ENCODE measurements around the gene SMIM22.

Gene SMIM22

DNA sequence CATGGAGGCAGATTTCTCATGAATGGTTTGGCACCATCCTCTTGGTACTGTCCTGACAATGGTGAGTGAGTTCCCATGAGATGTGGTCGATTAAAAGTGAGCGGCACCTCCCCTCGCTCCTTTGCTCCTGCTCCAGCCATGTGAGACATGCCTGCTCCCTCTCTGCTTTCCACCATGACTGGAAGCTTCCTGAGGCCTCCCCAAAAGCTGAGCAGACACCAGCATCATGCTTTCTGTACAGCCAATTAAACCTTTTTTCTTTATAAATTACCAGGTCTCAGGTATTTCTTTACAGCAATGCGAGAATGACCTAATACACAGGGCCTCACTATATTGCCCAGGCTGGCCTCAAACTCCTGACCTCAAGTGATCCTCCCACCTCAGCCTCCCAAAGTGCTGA lies 40.3 kb upstream of the SMIM22 start:
- H3K4me3 ChIP-seq (ENCODE audit: low read length in 2 of 2) = no peak overlapping the region
- no peaks in the 10 kb centered on the region for H3K4me1 ChIP-seq (ENCODE audit: control insufficient read depth in 2 of 2, insufficient read depth in 2 of 2, low read length in 2 of 2)
- H3K27ac ChIP-seq (ENCODE audit: low read depth in 2 of 2, low read length in 2 of 2) = no peak overlapping the region
- peaks cover 29 to 56% of the 10 kb centered on the region in 2 donors for H3K36me3 ChIP-seq (ENCODE audit: control insufficient read depth in 2 of 2, insufficient read depth in 2 of 2, low read length in 2 of 2)
- no peaks in the 10 kb centered on the region for H3K27me3 ChIP-seq (ENCODE audit: control insufficient read depth in 2 of 2, insufficient read depth in 2 of 2, low read length in 2 of 2)
- peaks cover 0 to 2% of the 10 kb centered on the region in 2 donors for H3K9me3 ChIP-seq (ENCODE audit: control insufficient read depth in 2 of 2, low read length in 2 of 2)
- H3K9ac ChIP-seq (ENCODE audit: low read depth in 1 of 2, low read length in 2 of 2) = no peak overlapping the region

DNA sequence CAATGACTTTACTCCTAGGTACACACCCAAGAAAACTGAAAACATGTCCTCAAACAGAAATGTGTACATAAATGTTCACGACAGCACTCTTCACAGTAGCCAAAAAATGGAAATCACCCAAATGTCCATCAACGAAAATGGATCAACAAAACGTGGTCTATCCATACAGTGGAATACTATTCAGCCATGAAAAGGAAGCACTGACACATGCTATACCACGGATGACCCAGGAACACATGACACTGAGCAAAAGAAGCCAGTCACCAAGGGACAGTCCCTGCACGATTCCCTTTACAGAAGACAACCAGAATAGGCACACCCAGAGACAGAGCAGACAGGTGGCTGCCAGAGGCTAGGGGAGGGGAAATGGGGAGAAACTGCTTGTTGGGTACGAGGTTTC lies 39.5 kb upstream of the SMIM22 start:
- Histone ChIP-seq H3K4me1 (ENCODE audit: control insufficient read depth in 2 of 2, insufficient read depth in 2 of 2, low read length in 2 of 2) (no peaks in the 10 kb centered on the region), H3K4me3 (ENCODE audit: low read length in 2 of 2) (no peak overlapping the region), H3K36me3 (ENCODE audit: control insufficient read depth in 2 of 2, insufficient read depth in 2 of 2, low read length in 2 of 2) (peaks cover 37 to 64% of the 10 kb centered on the region in 2 donors), H3K27ac (ENCODE audit: low read depth in 2 of 2, low read length in 2 of 2) (no peak overlapping the region), H3K9me3 (ENCODE audit: control insufficient read depth in 2 of 2, low read length in 2 of 2) (peaks cover 0 to 2% of the 10 kb centered on the region in 2 donors), H3K9ac (ENCODE audit: low read depth in 1 of 2, low read length in 2 of 2) (no peak overlapping the region), H3K27me3 (ENCODE audit: control insufficient read depth in 2 of 2, insufficient read depth in 2 of 2, low read length in 2 of 2) (no peaks in the 10 kb centered on the region)

DNA sequence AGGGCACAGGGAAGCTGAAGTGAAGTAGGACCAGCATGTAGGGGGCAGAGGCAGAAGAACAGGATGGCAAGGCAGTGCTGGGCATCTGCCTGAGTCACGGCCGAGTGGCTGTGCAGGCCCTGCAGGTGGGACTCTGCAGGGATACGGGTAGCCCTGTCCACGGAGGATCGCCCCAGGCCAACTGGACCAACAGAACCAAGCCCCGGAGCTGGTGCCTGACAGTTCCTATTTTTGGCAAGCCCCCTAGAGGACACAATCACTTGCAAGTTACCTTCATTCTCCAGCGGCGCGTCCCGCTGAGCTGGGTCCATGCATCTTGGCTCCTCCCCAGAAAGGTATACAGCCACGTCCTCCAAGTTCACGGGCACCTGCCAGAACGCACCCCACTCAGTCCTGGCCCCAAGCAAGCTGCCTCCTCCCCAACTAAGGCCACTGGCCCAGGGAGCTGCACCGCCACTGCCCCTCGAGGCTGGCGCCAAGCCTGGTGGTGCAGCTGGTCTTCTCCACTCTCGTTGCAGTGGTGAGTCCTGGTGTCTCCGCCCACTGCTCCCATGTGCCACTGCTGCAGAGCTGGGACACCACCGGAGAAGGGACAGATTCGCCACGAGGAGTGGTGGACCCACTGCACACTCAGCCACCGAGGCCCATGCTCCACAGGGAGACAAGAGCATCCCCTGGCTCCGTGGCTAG lies 34.8 kb upstream of the SMIM22 start:
- Histone ChIP-seq H3K36me3 (ENCODE audit: control insufficient read depth in 2 of 2, insufficient read depth in 2 of 2, low read length in 2 of 2) (peaks cover 27 to 57% of the 10 kb centered on the region in 2 donors), H3K9me3 (ENCODE audit: control insufficient read depth in 2 of 2, low read length in 2 of 2) (peaks cover 0 to 2% of the 10 kb centered on the region in 2 donors), H3K4me3 (ENCODE audit: low read length in 2 of 2) (no peak overlapping the region), H3K27ac (ENCODE audit: low read depth in 2 of 2, low read length in 2 of 2) (no peak overlapping the region), H3K27me3 (ENCODE audit: control insufficient read depth in 2 of 2, insufficient read depth in 2 of 2, low read length in 2 of 2) (no peaks in the 10 kb centered on the region), H3K9ac (ENCODE audit: low read depth in 1 of 2, low read length in 2 of 2) (no peak overlapping the region), H3K4me1 (ENCODE audit: control insufficient read depth in 2 of 2, insufficient read depth in 2 of 2, low read length in 2 of 2) (no peaks in the 10 kb centered on the region)

DNA sequence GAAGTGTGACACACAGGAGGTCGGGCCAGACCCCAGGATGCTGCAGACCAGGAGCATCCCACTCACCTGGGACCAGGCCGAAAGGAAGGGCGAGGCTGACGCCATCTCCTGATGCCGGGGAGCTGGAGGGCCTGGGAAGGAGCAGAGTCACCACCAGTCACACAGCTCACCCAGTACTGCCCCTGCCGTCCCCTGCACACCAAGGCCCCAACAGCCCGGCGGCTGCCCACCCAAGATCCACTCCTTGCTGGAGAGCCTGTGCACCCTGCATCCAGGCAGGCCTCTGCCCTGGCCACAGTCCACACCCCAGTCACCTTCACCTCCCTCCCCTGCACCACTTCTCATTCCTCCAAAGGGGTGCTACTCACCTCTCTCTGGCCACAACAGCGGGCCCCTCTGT lies 33.0 kb upstream of the SMIM22 start:
- Histone ChIP-seq H3K27ac (ENCODE audit: low read depth in 2 of 2, low read length in 2 of 2) (no peak overlapping the region), H3K9ac (ENCODE audit: low read depth in 1 of 2, low read length in 2 of 2) (no peak overlapping the region), H3K9me3 (ENCODE audit: control insufficient read depth in 2 of 2, low read length in 2 of 2) (no peaks in the 10 kb centered on the region), H3K4me1 (ENCODE audit: control insufficient read depth in 2 of 2, insufficient read depth in 2 of 2, low read length in 2 of 2) (peaks cover 5 to 9% of the 10 kb centered on the region in 2 donors), H3K27me3 (ENCODE audit: control insufficient read depth in 2 of 2, insufficient read depth in 2 of 2, low read length in 2 of 2) (no peaks in the 10 kb centered on the region), H3K4me3 (ENCODE audit: low read length in 2 of 2) (no peak overlapping the region), H3K36me3 (ENCODE audit: control insufficient read depth in 2 of 2, insufficient read depth in 2 of 2, low read length in 2 of 2) (peaks cover 24 to 53% of the 10 kb centered on the region in 2 donors)

DNA sequence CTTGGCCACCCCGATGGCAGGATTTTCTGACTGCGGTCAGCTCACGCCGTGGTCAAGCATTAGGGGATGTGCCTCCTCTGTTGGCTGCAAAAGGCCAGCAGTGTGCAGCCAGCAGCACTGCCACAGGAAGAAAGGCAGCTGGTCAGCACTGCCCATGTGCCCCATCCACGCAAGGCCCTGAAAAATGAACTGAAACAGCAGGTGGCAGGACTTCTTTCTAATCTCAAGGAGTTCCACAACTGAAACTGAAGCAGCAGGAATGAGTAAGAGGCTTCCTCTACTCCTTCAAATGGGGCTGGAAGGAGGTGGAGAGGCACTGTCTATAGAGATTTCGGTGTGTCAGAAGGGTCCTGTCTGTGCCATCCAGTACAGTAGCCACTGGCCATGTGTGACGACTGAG lies 31.4 kb upstream of the SMIM22 start:
- peaks cover 24 to 45% of the 10 kb centered on the region in 2 donors for H3K36me3 ChIP-seq (ENCODE audit: control insufficient read depth in 2 of 2, insufficient read depth in 2 of 2, low read length in 2 of 2)
- H3K9ac ChIP-seq (ENCODE audit: low read depth in 1 of 2, low read length in 2 of 2) = no peak overlapping the region
- no peak overlapping the region for H3K27ac ChIP-seq (ENCODE audit: low read depth in 2 of 2, low read length in 2 of 2)
- peaks cover 14 to 19% of the 10 kb centered on the region in 2 donors for H3K4me1 ChIP-seq (ENCODE audit: control insufficient read depth in 2 of 2, insufficient read depth in 2 of 2, low read length in 2 of 2)
- H3K9me3 ChIP-seq (ENCODE audit: control insufficient read depth in 2 of 2, low read length in 2 of 2) = no peaks in the 10 kb centered on the region
- no peaks in the 10 kb centered on the region for H3K27me3 ChIP-seq (ENCODE audit: control insufficient read depth in 2 of 2, insufficient read depth in 2 of 2, low read length in 2 of 2)
- no peak overlapping the region for H3K4me3 ChIP-seq (ENCODE audit: low read length in 2 of 2)

DNA sequence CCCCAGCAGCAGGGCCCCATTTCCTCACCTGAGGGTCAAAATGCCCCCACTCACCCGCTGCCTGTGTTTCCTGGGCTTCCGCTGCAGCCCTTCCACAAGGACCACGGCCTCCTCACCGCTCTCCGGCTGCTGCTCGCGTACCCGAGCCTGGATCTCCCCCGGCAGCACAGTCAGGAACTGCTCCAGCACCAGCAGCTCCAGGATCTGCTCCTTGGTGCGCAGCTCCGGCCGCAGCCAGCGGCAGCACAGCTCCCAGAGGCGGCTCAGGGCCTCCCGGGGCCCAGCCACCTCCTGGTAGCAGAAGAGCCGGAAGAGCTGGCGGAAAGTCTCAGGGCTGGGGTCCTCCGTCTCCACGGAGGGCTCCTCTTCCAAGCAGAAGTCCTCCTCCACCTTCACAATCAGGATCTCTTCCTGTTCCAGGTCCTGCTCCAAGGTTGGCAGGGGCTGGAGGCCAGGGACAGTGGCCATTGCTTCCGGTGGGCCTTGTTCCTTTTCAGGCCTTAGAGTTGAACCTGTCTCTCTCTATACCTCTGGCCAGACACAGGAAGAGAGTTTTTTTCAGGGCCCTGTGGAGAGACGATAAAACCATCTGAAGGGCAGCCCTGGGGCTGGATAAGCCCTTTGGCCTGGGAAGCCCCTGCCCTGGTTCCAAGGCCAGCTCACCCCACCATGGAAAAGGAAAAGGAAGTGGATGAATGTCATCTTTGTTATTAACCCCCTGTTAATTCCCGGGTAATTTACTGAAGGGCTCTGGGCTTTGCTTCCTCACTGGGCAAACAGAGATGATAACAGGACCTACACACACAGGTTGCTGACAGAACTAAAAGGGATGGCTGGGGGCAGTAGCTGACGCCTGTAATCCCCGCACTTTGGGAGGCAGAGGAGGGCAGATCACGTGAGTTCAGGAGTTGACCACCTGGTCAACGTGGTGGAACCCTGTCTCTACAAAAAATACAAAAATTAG lies 29.4 kb upstream of the SMIM22 start:
- peak overlapping the region; percentile 84 to 87 for H3K9ac ChIP-seq (ENCODE audit: low read depth in 1 of 2, low read length in 2 of 2)
- H3K36me3 ChIP-seq (ENCODE audit: control insufficient read depth in 2 of 2, insufficient read depth in 2 of 2, low read length in 2 of 2) = peaks cover 12 to 28% of the 10 kb centered on the region in 2 donors
- H3K27me3 ChIP-seq (ENCODE audit: control insufficient read depth in 2 of 2, insufficient read depth in 2 of 2, low read length in 2 of 2) = no peaks in the 10 kb centered on the region
- no peaks in the 10 kb centered on the region for H3K9me3 ChIP-seq (ENCODE audit: control insufficient read depth in 2 of 2, low read length in 2 of 2)
- H3K27ac ChIP-seq (ENCODE audit: low read depth in 2 of 2, low read length in 2 of 2) = no peak overlapping the region
- peaks cover 20 to 24% of the 10 kb centered on the region in 2 donors for H3K4me1 ChIP-seq (ENCODE audit: control insufficient read depth in 2 of 2, insufficient read depth in 2 of 2, low read length in 2 of 2)
- H3K4me3 ChIP-seq (ENCODE audit: low read length in 2 of 2) = peak overlapping the region; percentile 73 to 96

DNA sequence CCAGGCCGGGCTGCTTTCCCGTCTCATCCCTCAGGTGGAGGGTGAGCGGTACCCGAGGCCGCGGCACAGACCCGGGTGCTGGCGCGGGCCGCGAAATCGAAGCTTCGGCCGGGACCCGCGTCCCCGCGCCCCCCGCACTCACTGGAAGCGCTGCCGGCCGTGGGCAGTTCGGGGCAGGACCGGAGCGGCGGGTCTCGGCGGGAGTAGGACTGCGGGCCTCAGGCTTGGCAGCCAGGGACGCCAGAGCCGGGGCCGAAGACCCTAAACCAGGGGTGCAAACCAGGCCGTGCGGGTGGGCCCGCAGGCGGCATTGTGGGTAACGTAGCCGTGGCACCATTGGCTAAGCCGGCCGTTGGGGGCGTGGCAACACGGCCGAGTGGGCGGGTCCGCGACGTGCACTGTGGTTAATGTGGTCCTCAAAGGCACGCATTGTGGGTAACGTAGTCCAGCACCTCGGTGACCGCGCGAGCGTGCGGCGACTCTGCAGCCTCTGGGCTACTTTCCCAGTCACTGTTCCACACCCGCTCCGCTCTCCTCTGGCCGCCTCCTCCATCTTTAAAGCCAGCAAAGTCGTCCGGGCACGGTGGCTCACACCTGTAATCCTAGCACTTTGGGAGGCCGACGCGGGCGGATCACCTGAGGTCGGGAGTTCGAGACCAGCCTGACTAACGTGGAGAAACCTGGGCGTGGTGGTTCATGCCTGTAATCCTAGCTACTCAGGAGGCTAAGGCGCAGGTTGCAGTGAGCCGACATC lies 28.1 kb upstream of the SMIM22 start, which contains the start of gene ZNF500:
Gene ZNF500, minus strand, starts transcription at position 288 of the 754 bp plus-strand sequence. CDS start 1,184 bp downstream, outside the sequence.
- Histone ChIP-seq H3K27me3 (ENCODE audit: control insufficient read depth in 2 of 2, insufficient read depth in 2 of 2, low read length in 2 of 2) (no peaks in the 10 kb centered on the region), H3K9me3 (ENCODE audit: control insufficient read depth in 2 of 2, low read length in 2 of 2) (no peaks in the 10 kb centered on the region), H3K27ac (ENCODE audit: low read depth in 2 of 2, low read length in 2 of 2) (peak within 1 kb of the TSS; percentile 88 to 95), H3K4me1 (ENCODE audit: control insufficient read depth in 2 of 2, insufficient read depth in 2 of 2, low read length in 2 of 2) (peaks cover 20 to 24% of the 10 kb centered on the region in 2 donors), H3K36me3 (ENCODE audit: control insufficient read depth in 2 of 2, insufficient read depth in 2 of 2, low read length in 2 of 2) (peaks cover 11 to 22% of the 10 kb centered on the region in 2 donors), H3K9ac (ENCODE audit: low read depth in 1 of 2, low read length in 2 of 2) (peak within 1 kb of the TSS; percentile 84 to 87), H3K4me3 (ENCODE audit: low read length in 2 of 2) (peak within 1 kb of the TSS; percentile 73 to 96)

DNA sequence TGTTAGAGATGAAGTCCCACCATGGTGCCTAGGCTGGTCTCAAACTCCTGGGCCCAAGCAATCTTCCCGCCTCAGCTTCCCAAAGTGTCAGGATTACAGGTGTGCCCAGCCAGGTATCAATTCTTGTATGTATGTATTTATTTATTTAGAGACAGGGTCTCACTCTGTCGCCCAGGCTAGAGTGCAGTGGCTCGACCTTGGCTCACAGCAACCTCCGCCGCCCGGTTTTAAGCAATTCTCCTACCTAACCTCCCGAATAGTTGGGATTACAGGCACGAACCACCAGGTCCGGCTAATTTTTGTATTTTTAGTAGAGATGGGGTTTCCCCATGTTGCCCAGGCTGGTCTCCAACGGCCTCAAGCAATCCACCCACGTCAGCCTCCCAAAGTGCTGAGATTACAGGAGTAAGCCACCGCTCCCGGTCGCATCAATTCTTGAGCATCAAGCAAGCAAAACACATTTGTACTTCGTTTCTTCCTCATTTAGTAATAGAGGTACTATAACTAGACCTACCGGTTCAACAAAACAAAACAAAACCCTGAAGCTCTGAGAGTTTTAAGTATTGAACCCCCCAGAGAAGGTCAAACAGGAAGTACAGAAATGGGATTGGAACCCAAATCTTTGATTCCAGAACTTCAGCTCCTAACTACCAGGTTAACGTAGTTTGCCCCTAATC lies 27.2 kb upstream of the SMIM22 start:
- H3K9ac ChIP-seq (ENCODE audit: low read depth in 1 of 2, low read length in 2 of 2) = peak overlapping the region; percentile 75 to 79
- peak overlapping the region; percentile 88 to 95 for H3K27ac ChIP-seq (ENCODE audit: low read depth in 2 of 2, low read length in 2 of 2)
- peak overlapping the region; percentile 73 to 96 for H3K4me3 ChIP-seq (ENCODE audit: low read length in 2 of 2)
- peaks cover 20 to 24% of the 10 kb centered on the region in 2 donors for H3K4me1 ChIP-seq (ENCODE audit: control insufficient read depth in 2 of 2, insufficient read depth in 2 of 2, low read length in 2 of 2)
- H3K27me3 ChIP-seq (ENCODE audit: control insufficient read depth in 2 of 2, insufficient read depth in 2 of 2, low read length in 2 of 2) = no peaks in the 10 kb centered on the region
- peaks cover 4 to 17% of the 10 kb centered on the region in 2 donors for H3K36me3 ChIP-seq (ENCODE audit: control insufficient read depth in 2 of 2, insufficient read depth in 2 of 2, low read length in 2 of 2)
- H3K9me3 ChIP-seq (ENCODE audit: control insufficient read depth in 2 of 2, low read length in 2 of 2) = no peaks in the 10 kb centered on the region

DNA sequence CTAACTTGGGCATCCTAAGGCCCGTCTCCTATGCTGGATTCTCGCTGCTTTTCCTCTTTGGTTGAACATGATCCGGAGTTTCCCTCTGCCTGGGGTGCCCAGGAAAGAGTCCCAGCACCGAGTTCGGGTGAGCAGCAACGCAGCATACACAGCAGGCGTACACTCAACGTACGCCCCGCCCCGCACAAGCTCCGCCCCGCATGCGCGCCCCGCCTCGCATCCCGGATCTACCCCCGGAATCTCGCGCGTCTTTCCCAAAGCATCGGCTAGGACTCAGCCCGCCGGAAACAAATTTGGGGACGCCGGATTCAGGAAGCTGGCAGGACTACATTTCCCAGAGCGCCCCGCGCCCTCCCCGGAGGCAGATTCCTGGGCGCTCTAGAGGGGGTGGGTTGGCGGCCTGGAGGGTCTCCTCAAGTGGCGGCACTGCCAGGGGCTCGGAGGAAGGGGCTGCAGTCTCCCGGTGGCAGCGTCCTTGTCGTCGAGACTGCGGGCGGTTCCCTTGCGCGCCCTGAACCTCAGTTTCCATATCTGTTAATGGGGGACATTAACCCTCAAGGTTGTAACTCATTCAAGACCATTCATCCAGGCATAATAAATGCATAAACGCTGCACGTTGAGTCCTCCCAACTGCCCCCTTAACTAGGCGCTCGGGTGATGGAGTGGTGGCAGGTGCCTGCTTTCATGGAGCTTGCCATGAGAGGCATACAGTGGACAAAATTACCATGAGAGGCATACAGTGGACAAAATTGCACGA lies 26.4 kb upstream of the SMIM22 start:
- peak overlapping the region; percentile 75 to 79 for H3K9ac ChIP-seq (ENCODE audit: low read depth in 1 of 2, low read length in 2 of 2)

More for the DNA sequence above, 26.4 kb upstream of the SMIM22 start:
- Histone ChIP-seq H3K9me3 (ENCODE audit: control insufficient read depth in 2 of 2, low read length in 2 of 2) (no peaks in the 10 kb centered on the region), H3K27me3 (ENCODE audit: control insufficient read depth in 2 of 2, insufficient read depth in 2 of 2, low read length in 2 of 2) (no peaks in the 10 kb centered on the region), H3K4me1 (ENCODE audit: control insufficient read depth in 2 of 2, insufficient read depth in 2 of 2, low read length in 2 of 2) (peaks cover 20 to 24% of the 10 kb centered on the region in 2 donors), H3K27ac (ENCODE audit: low read depth in 2 of 2, low read length in 2 of 2) (peak overlapping the region; percentile 88 to 95), H3K4me3 (ENCODE audit: low read length in 2 of 2) (peak overlapping the region; percentile 73 to 96), H3K36me3 (ENCODE audit: control insufficient read depth in 2 of 2, insufficient read depth in 2 of 2, low read length in 2 of 2) (peaks cover 0 to 11% of the 10 kb centered on the region in 2 donors)

Data from mucosa of rectum (tissue), 2 donors.